ENCODE results near the gene MDFIC.

The MDFIC gene

DNA sequence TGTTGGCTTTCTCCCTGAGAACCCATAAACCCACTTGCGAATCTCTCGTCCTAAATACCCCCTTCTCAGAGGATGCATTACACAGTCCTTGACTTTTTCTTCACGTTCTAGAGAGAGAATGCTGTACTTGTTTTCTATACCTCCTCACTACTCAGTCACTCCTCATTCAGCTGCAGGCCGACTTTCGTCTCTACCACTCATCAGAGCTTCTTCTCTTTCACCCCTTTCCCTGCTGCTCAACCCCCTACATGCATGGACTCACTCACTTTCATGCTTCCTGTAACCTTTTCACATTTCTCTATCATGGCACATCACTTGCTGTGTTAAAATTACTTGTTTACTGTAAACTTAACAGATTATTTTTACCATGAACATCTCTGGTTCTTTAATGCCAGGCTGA, 19.8 kb downstream of the MDFIC start:
- H3K4me3 ChIP-seq (ENCODE audit: low read length) = no peak overlapping the region
- no peaks in the 10 kb centered on the region for H3K36me3 ChIP-seq (ENCODE audit: control insufficient read depth, insufficient read depth, low read length)
- H3K9ac ChIP-seq (ENCODE audit: low read length) = no peak overlapping the region
- no peaks in the 10 kb centered on the region for H3K27me3 ChIP-seq (ENCODE audit: control insufficient read depth, insufficient read depth, low read length)
- no peaks in the 10 kb centered on the region for H3K9me3 ChIP-seq (ENCODE audit: control insufficient read depth, low read length)
- H3K4me1 ChIP-seq (ENCODE audit: control insufficient read depth, insufficient read depth, low read length) = no peaks in the 10 kb centered on the region

DNA sequence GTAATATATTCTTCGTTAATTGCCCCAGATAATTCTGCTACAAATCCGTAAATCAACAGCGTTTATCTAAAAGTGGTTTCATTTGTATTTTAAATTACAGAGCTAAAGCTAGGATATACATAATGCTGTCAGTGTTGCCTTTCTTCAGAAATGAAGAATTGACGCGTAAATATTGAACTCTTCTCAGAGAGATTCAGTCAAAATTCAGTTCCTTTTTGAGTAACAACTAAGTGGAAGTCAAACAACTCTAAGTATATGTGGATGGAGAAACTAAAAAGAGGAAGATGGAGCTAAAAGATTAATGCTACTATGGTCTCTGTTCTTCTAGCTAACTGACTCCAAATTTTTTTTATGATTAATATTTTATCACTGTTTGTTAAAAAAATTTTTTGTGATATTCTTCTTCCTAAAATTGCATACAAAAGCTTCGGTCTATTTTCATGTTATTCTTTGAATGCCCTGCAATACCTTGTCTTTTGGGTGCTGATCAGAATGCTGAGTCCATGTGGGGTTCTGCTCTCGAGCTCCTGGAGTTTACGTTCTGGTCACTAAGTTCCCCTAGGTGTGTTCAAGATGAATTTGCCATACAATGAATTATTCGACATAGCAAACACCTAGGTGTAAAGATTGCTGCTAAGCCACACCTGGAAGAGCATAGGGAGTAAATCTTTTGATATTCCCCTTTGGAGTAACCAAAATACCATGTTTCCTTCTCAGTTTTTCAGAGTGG, 20.7 kb downstream of the MDFIC start:
- Histone ChIP-seq H3K4me1 (ENCODE audit: control insufficient read depth, insufficient read depth, low read length) (no peaks in the 10 kb centered on the region), H3K27me3 (ENCODE audit: control insufficient read depth, insufficient read depth, low read length) (no peaks in the 10 kb centered on the region), H3K36me3 (ENCODE audit: control insufficient read depth, insufficient read depth, low read length) (no peaks in the 10 kb centered on the region)

DNA sequence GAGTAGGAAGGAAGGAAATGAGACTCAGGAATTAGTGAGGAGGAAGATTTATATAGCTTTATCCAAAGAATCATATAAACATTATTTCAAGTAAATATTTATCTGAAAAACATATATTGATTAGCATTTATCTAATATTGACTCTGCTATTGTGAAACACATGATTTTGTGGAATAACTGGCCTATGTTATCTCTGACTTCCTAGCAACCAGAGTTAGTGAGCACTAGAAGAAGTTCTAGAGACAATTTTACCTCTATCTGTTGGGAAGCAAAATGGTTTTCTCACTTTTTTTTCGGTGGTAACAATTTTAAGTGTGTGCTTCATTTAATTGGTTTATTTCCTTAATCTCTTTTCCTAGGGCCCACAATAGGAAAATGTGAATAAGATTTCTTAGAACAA, 21.6 kb downstream of the MDFIC start:
- H3K9ac ChIP-seq (ENCODE audit: low read length) = no peak overlapping the region
- no peaks in the 10 kb centered on the region for H3K4me1 ChIP-seq (ENCODE audit: control insufficient read depth, insufficient read depth, low read length)
- no peaks in the 10 kb centered on the region for H3K9me3 ChIP-seq (ENCODE audit: control insufficient read depth, low read length)
- no peak overlapping the region for H3K4me3 ChIP-seq (ENCODE audit: low read length)
- H3K27me3 ChIP-seq (ENCODE audit: control insufficient read depth, insufficient read depth, low read length) = no peaks in the 10 kb centered on the region
- H3K36me3 ChIP-seq (ENCODE audit: control insufficient read depth, insufficient read depth, low read length) = no peaks in the 10 kb centered on the region

More for the DNA sequence above, 20.7 kb downstream of the MDFIC start:
- Histone ChIP-seq H3K4me3 (ENCODE audit: low read length) (no peak overlapping the region), H3K9me3 (ENCODE audit: control insufficient read depth, low read length) (no peaks in the 10 kb centered on the region), H3K9ac (ENCODE audit: low read length) (no peak overlapping the region)

DNA sequence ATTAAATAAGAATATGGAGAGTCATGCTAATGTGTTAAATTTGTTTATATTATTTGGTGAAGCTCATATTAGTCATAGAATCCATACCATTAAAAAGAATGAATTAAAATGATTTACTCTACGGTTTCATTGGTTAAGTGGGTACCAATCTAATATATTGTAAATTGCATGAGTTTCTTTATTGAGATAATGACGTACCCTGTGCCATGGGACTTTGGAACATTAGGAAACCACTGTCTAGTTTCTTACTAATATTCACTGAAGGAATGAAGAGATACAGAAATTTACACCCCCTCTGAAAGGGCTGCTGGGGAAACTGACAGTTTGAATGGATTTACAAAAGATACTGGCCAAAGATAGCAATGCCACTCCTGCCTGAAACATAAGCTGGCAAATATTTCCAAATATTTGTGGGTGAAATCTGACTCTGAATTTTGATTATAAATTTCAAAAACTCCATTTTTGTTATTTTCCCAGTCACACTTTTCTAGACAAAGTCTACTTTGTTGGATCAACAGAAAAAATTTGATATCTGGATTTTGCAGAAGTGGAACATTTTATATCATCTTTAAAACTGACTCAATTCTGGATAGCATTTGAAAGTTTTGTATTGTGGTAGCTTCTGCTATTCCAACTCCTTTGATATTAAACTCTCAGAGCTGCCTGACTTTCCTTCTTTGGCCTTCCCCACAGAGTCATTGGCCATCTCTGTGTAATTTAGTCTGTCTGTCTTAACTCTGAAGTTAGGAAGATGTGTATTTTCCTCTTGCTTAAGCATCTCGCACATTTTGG, 22.3 kb downstream of the MDFIC start:
- no peaks in the 10 kb centered on the region for H3K4me1 ChIP-seq (ENCODE audit: control insufficient read depth, insufficient read depth, low read length)
- no peaks in the 10 kb centered on the region for H3K9me3 ChIP-seq (ENCODE audit: control insufficient read depth, low read length)
- H3K27me3 ChIP-seq (ENCODE audit: control insufficient read depth, insufficient read depth, low read length) = no peaks in the 10 kb centered on the region
- no peak overlapping the region for H3K4me3 ChIP-seq (ENCODE audit: low read length)
- no peaks in the 10 kb centered on the region for H3K36me3 ChIP-seq (ENCODE audit: control insufficient read depth, insufficient read depth, low read length)
- no peak overlapping the region for H3K9ac ChIP-seq (ENCODE audit: low read length)

DNA sequence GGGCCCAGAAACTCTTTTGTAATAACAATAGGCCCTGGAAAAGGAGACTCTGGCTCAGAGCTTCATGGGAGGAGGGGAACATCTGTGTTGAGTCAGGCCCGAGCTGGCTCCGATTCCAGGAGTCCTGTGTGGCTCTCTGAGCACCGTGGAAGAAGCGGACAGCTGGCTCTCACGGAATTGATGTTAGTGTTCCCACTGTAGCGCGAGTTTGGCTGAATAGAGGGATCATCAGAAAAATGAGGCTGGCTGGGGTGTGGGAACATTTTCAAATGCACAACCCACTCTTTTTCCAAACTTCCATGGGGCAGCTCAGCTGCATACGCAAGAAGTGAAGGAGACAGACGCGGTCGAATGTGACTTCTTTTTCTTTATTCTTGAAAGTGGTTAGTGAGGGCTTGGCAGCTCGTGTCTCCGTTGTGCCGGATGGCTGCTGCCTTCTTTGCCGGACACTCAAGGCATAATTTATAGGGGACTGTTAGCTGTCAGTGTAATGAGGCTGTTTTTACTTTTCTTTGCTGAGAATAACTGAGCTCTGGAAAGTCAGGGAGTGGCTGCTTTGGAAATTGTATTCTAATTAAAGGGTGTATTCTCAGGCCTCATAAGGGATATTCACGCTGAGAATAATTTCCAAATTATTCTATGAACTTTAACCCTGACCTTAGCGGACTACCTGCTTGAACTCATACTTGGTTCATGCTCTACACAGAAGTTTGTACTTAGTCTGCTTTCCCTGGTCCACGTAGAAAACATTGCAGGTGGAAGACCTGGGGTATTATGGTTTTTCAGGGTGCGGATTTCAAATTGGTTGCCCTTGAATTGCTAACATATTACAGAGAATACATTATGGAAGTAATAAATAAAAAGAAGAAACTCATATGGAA, 23.1 kb downstream of the MDFIC start:
- Histone ChIP-seq H3K9me3 (ENCODE audit: control insufficient read depth, low read length) (no peaks in the 10 kb centered on the region), H3K9ac (ENCODE audit: low read length) (no peak overlapping the region), H3K4me3 (ENCODE audit: low read length) (no peak overlapping the region), H3K36me3 (ENCODE audit: control insufficient read depth, insufficient read depth, low read length) (no peaks in the 10 kb centered on the region), H3K4me1 (ENCODE audit: control insufficient read depth, insufficient read depth, low read length) (no peaks in the 10 kb centered on the region), H3K27me3 (ENCODE audit: control insufficient read depth, insufficient read depth, low read length) (no peaks in the 10 kb centered on the region)

DNA sequence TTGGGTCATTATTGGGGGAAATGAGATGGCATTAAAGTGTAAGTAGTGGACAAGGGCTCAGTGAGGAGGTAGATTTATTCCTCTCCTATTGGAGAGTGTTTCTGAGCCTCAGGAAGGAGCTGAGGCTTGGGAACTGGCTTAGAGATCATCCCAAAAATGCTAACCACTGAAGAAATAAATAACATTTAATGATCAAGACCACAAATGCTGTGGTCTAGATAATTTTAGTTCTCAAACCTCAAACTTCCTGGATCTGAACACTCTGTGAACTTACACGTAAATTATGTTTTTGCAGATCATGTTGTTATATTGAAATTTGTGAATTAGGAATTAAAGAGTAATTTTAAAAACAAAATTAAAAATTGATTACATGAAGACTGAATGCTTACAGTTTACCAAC, 27.3 kb downstream of the MDFIC start:
- Histone ChIP-seq H3K4me1 (ENCODE audit: control insufficient read depth, insufficient read depth, low read length) (no peaks in the 10 kb centered on the region), H3K36me3 (ENCODE audit: control insufficient read depth, insufficient read depth, low read length) (no peaks in the 10 kb centered on the region), H3K9me3 (ENCODE audit: control insufficient read depth, low read length) (no peaks in the 10 kb centered on the region), H3K9ac (ENCODE audit: low read length) (no peak overlapping the region), H3K27me3 (ENCODE audit: control insufficient read depth, insufficient read depth, low read length) (no peaks in the 10 kb centered on the region), H3K4me3 (ENCODE audit: low read length) (no peak overlapping the region)

DNA sequence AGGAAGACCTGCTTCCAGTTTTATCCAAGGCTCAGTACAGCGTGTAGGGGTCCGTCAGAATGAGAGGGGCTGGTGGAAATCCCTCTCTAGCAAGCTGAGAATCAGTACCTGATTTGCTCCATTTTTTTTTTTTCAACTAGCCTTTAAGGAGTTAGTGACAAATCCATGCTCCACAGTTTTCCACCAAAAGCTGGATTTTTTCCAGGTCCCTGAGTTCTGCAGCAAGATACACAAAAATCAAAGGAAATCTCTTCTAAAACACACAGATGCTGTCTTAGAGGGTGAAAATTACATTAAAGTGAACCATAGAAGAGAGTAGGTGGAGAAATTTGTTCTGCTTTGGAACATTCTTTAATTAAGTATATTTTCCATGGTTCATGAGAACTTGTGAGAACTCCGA, 30.4 kb downstream of the MDFIC start:
- no peaks in the 10 kb centered on the region for H3K4me1 ChIP-seq (ENCODE audit: control insufficient read depth, insufficient read depth, low read length)
- no peaks in the 10 kb centered on the region for H3K36me3 ChIP-seq (ENCODE audit: control insufficient read depth, insufficient read depth, low read length)
- no peak overlapping the region for H3K4me3 ChIP-seq (ENCODE audit: low read length)
- no peaks in the 10 kb centered on the region for H3K9me3 ChIP-seq (ENCODE audit: control insufficient read depth, low read length)
- H3K27me3 ChIP-seq (ENCODE audit: control insufficient read depth, insufficient read depth, low read length) = no peaks in the 10 kb centered on the region
- H3K9ac ChIP-seq (ENCODE audit: low read length) = no peak overlapping the region

DNA sequence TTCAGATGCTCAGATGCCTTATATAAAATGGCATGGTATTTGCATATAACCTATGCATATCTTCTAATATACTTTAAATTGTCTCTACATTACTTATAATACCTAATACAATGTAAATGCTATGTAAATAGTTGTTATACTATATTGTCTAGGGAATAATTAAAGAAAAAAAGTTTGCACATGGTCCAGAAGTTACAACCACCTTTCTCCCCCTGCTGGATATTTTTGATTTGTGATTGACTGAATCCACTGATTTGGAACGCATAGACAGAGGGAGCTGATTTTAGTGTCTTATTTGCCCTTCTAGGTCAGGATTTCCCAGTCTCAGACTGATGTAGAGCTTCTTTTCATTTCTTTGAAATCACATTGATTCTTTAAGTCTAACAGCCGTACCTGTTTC, 31.8 kb downstream of the MDFIC start:
- Histone ChIP-seq H3K4me1 (ENCODE audit: control insufficient read depth, insufficient read depth, low read length) (no peaks in the 10 kb centered on the region), H3K9ac (ENCODE audit: low read length) (no peak overlapping the region)

DNA sequence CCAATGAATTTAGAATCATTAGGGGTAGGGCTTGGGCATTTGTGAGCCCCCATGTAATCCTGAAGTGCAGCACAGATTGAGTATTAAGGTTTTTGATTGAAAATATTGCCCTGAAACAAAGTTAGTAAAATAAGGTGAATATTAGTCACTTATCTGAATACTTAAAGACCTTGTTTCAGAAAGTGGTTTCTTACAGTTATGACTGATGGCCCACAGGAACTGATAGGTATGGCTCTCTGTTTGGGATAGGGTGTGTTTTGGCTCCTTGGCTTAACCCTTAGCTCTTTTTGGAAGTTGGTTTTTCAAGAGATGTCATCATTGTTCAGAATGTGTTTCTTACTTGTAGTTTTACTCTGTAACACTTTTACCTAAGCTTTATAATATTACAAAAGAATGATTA, 34.8 kb downstream of the MDFIC start:
- no peaks in the 10 kb centered on the region for H3K9me3 ChIP-seq (ENCODE audit: control insufficient read depth, low read length)
- no peaks in the 10 kb centered on the region for H3K27me3 ChIP-seq (ENCODE audit: control insufficient read depth, insufficient read depth, low read length)
- H3K36me3 ChIP-seq (ENCODE audit: control insufficient read depth, insufficient read depth, low read length) = no peaks in the 10 kb centered on the region
- H3K9ac ChIP-seq (ENCODE audit: low read length) = no peak overlapping the region
- H3K4me1 ChIP-seq (ENCODE audit: control insufficient read depth, insufficient read depth, low read length) = no peaks in the 10 kb centered on the region
- H3K4me3 ChIP-seq (ENCODE audit: low read length) = no peak overlapping the region

More for the DNA sequence above, 31.8 kb downstream of the MDFIC start:
- no peaks in the 10 kb centered on the region for H3K36me3 ChIP-seq (ENCODE audit: control insufficient read depth, insufficient read depth, low read length)
- H3K4me3 ChIP-seq (ENCODE audit: low read length) = no peak overlapping the region
- no peaks in the 10 kb centered on the region for H3K27me3 ChIP-seq (ENCODE audit: control insufficient read depth, insufficient read depth, low read length)
- no peaks in the 10 kb centered on the region for H3K9me3 ChIP-seq (ENCODE audit: control insufficient read depth, low read length)

DNA sequence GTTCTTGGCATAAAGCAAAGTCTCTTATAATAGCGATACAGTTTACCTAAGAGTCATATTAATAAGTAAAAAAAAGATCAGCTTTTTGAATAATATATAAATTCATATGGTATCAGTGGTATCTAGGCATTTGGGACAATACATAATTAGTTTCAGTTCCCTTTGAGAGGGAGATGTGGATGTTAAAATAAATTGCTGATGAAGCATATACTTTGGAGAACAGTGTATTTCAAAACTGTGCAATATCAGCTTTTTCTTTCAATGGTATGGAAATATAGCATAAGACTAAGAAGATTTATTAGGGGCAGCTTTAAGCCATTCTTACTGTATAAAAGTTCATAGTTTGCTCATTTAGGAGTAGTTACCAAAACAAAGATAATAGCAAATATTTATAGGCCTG, 35.5 kb downstream of the MDFIC start:
- no peak overlapping the region for H3K4me3 ChIP-seq (ENCODE audit: low read length)

DNA sequence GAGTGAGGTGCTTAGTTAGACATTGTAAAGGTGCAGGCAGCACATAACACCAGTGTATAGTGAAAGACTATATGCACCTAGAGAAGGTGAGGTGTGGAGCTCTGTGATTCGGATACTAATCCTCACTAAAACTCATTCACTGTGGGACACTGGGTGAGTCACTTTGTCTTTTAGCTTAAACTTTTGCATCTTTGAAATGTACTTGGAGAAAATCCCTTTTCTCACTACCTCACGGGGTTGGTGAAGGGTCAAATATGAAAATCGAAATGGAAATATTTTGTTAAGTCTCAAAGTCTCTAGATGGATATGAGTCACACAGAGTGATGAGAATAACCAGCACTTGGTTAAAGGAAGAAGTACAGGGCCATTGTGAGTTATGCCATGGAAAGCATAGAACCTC, 38.0 kb downstream of the MDFIC start:
- H3K4me1 ChIP-seq (ENCODE audit: control insufficient read depth, insufficient read depth, low read length) = no peaks in the 10 kb centered on the region
- no peaks in the 10 kb centered on the region for H3K36me3 ChIP-seq (ENCODE audit: control insufficient read depth, insufficient read depth, low read length)
- H3K27me3 ChIP-seq (ENCODE audit: control insufficient read depth, insufficient read depth, low read length) = no peaks in the 10 kb centered on the region

More for the DNA sequence above, 35.5 kb downstream of the MDFIC start:
- Histone ChIP-seq H3K4me1 (ENCODE audit: control insufficient read depth, insufficient read depth, low read length) (no peaks in the 10 kb centered on the region), H3K36me3 (ENCODE audit: control insufficient read depth, insufficient read depth, low read length) (no peaks in the 10 kb centered on the region), H3K9ac (ENCODE audit: low read length) (no peak overlapping the region), H3K27me3 (ENCODE audit: control insufficient read depth, insufficient read depth, low read length) (no peaks in the 10 kb centered on the region), H3K9me3 (ENCODE audit: control insufficient read depth, low read length) (no peaks in the 10 kb centered on the region)

DNA sequence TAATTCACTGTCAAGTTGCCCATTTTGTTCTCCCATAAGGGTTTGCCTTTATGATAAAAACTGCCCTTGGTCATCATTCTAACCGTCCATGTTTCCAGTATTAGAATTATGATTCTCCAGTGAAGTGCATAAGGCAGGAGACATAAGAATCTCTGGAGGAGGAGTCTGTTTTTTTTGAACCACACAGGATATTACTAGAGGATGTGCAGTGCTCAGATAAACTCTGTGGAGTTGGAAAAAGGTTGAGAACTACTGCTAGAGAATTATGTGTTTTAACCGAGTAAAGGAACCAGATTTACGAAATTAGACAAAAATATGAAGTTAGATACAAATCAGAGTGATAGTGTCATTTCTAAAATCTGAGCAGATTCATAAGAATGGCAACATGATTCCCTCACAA, 40.5 kb downstream of the MDFIC start:
- Histone ChIP-seq H3K9ac (ENCODE audit: low read length) (no peak overlapping the region), H3K4me3 (ENCODE audit: low read length) (no peak overlapping the region), H3K4me1 (ENCODE audit: control insufficient read depth, insufficient read depth, low read length) (no peaks in the 10 kb centered on the region), H3K27me3 (ENCODE audit: control insufficient read depth, insufficient read depth, low read length) (no peaks in the 10 kb centered on the region), H3K36me3 (ENCODE audit: control insufficient read depth, insufficient read depth, low read length) (no peaks in the 10 kb centered on the region), H3K9me3 (ENCODE audit: control insufficient read depth, low read length) (no peaks in the 10 kb centered on the region)

More for the DNA sequence above, 38.0 kb downstream of the MDFIC start:
- no peak overlapping the region for H3K4me3 ChIP-seq (ENCODE audit: low read length)
- no peaks in the 10 kb centered on the region for H3K9me3 ChIP-seq (ENCODE audit: control insufficient read depth, low read length)
- no peak overlapping the region for H3K9ac ChIP-seq (ENCODE audit: low read length)

All from mucosa of stomach (tissue), 1 donor.